ENCODE data around the gene TAGAP. TPM values are rescaled to one million over a fixed set of nuclear protein-coding genes. Genes with fewer than 3 reads are reported as not detected.

TAGAP gene
- total and polyA plus RNA-seq, 4 donors, result 0.56 to 2.0 (median 1.1) TPM

DNA sequence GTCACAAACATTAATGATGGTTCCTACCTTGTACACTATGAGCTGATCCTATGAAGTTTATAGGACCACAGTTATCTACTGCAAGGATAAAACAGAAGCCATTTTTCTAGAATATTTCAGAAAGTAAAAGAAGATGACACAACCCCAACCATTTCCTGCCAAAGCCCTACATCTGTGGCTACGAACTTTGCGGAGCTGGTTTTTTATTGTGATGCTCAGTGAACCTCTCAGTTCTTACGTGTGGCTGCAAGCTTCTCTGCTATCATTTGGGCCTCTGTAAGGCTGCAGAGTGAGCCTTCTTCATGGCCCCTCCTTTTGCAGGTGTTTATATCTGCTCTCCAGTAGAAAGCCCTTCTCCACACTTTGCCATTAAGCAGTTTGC is 17.8 kb upstream of the TAGAP start:
- peak overlapping the region; percentile 62 to 76 for H3K27ac ChIP-seq (ENCODE audit: low read depth in 1 of 2, low read length in 2 of 2)
- H3K4me1 ChIP-seq (ENCODE audit: control insufficient read depth in 4 of 4, insufficient read depth in 4 of 4, low read length in 3 of 4), result peaks cover 0 to 2% (median 0%) of the 10 kb centered on the region in 4 donors
- no peaks in the 10 kb centered on the region for H3K9me3 ChIP-seq (ENCODE audit: control insufficient read depth in 4 of 4, low read length in 3 of 4)
- no peak for DNase-seq (ENCODE audit: low spot score)
- TF ChIP-seq RXRA (IDR thresholded peaks at IDR 0.05) (no peak), TAF1 (conservative IDR thresholded peaks at IDR 0.05) (no peak), EGR1 (IDR thresholded peaks at IDR 0.05; ENCODE audit: low read depth in 2 of 2) (no peak), SP1 (IDR thresholded peaks at IDR 0.05) (no peak), YY1 (IDR thresholded peaks at IDR 0.05) (no peak), JUND (IDR thresholded peaks at IDR 0.05) (no peak), FOXA1 (IDR thresholded peaks at IDR 0.05) (no peak), GABPA (IDR thresholded peaks at IDR 0.05 in 1 of 2, conservative IDR thresholded peaks at IDR 0.05 in 1 of 2) (no peak), HNF4A (conservative IDR thresholded peaks at IDR 0.05) (no peak), FOXA2 (IDR thresholded peaks at IDR 0.05) (no peak), RAD21 (IDR thresholded peaks at IDR 0.05) (no peak), HNF4G (IDR thresholded peaks at IDR 0.05) (no peak)
- TF ChIP-seq, protein P1, sequence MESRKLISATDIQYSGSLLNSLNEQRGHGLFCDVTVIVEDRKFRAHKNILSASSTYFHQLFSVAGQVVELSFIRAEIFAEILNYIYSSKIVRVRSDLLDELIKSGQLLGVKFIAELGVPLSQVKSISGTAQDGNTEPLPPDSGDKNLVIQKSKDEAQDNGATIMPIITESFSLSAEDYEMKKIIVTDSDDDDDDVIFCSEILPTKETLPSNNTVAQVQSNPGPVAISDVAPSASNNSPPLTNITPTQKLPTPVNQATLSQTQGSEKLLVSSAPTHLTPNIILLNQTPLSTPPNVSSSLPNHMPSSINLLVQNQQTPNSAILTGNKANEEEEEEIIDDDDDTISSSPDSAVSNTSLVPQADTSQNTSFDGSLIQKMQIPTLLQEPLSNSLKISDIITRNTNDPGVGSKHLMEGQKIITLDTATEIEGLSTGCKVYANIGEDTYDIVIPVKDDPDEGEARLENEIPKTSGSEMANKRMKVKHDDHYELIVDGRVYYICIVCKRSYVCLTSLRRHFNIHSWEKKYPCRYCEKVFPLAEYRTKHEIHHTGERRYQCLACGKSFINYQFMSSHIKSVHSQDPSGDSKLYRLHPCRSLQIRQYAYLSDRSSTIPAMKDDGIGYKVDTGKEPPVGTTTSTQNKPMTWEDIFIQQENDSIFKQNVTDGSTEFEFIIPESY (IDR thresholded peaks at IDR 0.05), result no peak
- TF ChIP-seq, protein P2, sequence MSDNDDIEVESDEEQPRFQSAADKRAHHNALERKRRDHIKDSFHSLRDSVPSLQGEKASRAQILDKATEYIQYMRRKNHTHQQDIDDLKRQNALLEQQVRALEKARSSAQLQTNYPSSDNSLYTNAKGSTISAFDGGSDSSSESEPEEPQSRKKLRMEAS (IDR thresholded peaks at IDR 0.05), result no peak
- TF ChIP-seq, protein P3, sequence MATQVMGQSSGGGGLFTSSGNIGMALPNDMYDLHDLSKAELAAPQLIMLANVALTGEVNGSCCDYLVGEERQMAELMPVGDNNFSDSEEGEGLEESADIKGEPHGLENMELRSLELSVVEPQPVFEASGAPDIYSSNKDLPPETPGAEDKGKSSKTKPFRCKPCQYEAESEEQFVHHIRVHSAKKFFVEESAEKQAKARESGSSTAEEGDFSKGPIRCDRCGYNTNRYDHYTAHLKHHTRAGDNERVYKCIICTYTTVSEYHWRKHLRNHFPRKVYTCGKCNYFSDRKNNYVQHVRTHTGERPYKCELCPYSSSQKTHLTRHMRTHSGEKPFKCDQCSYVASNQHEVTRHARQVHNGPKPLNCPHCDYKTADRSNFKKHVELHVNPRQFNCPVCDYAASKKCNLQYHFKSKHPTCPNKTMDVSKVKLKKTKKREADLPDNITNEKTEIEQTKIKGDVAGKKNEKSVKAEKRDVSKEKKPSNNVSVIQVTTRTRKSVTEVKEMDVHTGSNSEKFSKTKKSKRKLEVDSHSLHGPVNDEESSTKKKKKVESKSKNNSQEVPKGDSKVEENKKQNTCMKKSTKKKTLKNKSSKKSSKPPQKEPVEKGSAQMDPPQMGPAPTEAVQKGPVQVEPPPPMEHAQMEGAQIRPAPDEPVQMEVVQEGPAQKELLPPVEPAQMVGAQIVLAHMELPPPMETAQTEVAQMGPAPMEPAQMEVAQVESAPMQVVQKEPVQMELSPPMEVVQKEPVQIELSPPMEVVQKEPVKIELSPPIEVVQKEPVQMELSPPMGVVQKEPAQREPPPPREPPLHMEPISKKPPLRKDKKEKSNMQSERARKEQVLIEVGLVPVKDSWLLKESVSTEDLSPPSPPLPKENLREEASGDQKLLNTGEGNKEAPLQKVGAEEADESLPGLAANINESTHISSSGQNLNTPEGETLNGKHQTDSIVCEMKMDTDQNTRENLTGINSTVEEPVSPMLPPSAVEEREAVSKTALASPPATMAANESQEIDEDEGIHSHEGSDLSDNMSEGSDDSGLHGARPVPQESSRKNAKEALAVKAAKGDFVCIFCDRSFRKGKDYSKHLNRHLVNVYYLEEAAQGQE (IDR thresholded peaks at IDR 0.05), result no peak
- no peaks in the 10 kb centered on the region for H3K36me3 ChIP-seq (ENCODE audit: control insufficient read depth in 4 of 4, insufficient read depth in 3 of 4, low read depth in 1 of 4, low read length in 3 of 4)
- no peak overlapping the region for H3K4me3 ChIP-seq (ENCODE audit: low read depth in 1 of 3, low read length in 3 of 3)
- peaks cover 0 to 5% (median 0%) of the 10 kb centered on the region in 4 donors for H3K27me3 ChIP-seq (ENCODE audit: control insufficient read depth in 4 of 4, insufficient read depth in 4 of 4, low read length in 3 of 4)
- H3K9ac ChIP-seq (ENCODE audit: low read depth in 1 of 2, low read length in 2 of 2), result no peak overlapping the region
- 80% methylated on average over 3 of the region's 3 CpGs for WGBS

DNA sequence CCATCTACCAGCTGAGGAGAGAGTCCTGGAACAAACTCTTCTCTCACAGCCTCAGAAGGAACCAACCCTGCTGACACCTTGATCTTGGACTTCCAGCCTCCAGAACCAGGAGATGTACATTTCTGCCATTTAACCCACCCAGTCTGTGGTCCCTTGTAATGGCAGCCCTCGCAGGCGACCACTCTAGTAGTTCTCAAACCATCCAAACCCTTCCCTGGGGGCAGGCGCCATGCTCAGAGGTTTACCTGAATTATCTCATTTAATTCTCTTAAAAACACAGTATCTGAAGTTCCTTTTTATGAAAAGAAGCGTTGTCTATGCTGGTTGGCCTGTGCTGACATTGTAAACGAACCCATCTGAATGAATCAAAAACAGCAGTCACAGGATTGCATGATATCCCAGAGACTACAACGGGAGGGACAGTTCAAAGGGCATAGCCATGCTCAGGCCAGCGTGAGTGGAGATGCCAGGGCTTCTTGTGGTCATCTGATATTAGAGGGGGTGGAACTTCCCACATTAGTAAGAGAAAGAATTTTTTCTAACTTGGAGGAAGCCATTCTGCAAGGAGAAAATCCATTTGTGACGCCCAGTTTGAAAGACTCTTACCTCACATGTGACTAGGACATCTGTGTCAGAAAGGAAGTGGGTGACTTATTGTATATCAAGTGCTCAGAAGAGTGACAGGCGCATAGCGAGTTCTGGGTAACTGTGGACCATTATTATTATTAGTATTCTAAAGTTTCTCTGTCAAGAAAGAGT is 17.2 kb upstream of the TAGAP start:
- no peak for DNase-seq (ENCODE audit: low spot score)
- 64% methylated on average over 10 of the region's 10 CpGs for WGBS
- H3K4me3 ChIP-seq (ENCODE audit: low read depth in 1 of 3, low read length in 3 of 3), result no peak overlapping the region
- H3K27me3 ChIP-seq (ENCODE audit: control insufficient read depth in 4 of 4, insufficient read depth in 4 of 4, low read length in 3 of 4), result peaks cover 0 to 8% (median 0%) of the 10 kb centered on the region in 4 donors
- H3K4me1 ChIP-seq (ENCODE audit: control insufficient read depth in 4 of 4, insufficient read depth in 4 of 4, low read length in 3 of 4), result peaks cover 0 to 2% (median 0%) of the 10 kb centered on the region in 4 donors
- no peaks in the 10 kb centered on the region for H3K9me3 ChIP-seq (ENCODE audit: control insufficient read depth in 4 of 4, low read length in 3 of 4)
- no peaks in the 10 kb centered on the region for H3K36me3 ChIP-seq (ENCODE audit: control insufficient read depth in 4 of 4, insufficient read depth in 3 of 4, low read depth in 1 of 4, low read length in 3 of 4)
- no peak overlapping the region for H3K9ac ChIP-seq (ENCODE audit: low read depth in 1 of 2, low read length in 2 of 2)
- peak overlapping the region; percentile 60 to 76 for H3K27ac ChIP-seq (ENCODE audit: low read depth in 1 of 2, low read length in 2 of 2)
- TF ChIP-seq TAF1 (conservative IDR thresholded peaks at IDR 0.05) (no peak), HNF4G (IDR thresholded peaks at IDR 0.05) (no peak), SP1 (IDR thresholded peaks at IDR 0.05) (no peak), HNF4A (conservative IDR thresholded peaks at IDR 0.05) (no peak), YY1 (IDR thresholded peaks at IDR 0.05) (no peak), RXRA (IDR thresholded peaks at IDR 0.05) (no peak), RAD21 (IDR thresholded peaks at IDR 0.05) (no peak), JUND (IDR thresholded peaks at IDR 0.05) (no peak), NR2F2 (IDR thresholded peaks at IDR 0.05) (no peak), FOXA1 (IDR thresholded peaks at IDR 0.05) (no peak), GABPA (IDR thresholded peaks at IDR 0.05 in 1 of 2, conservative IDR thresholded peaks at IDR 0.05 in 1 of 2) (no peak)
- TF ChIP-seq, protein P1 (IDR thresholded peaks at IDR 0.05), result no peak
- TF ChIP-seq, protein P3 (IDR thresholded peaks at IDR 0.05), result no peak
- TF ChIP-seq, protein P4, sequence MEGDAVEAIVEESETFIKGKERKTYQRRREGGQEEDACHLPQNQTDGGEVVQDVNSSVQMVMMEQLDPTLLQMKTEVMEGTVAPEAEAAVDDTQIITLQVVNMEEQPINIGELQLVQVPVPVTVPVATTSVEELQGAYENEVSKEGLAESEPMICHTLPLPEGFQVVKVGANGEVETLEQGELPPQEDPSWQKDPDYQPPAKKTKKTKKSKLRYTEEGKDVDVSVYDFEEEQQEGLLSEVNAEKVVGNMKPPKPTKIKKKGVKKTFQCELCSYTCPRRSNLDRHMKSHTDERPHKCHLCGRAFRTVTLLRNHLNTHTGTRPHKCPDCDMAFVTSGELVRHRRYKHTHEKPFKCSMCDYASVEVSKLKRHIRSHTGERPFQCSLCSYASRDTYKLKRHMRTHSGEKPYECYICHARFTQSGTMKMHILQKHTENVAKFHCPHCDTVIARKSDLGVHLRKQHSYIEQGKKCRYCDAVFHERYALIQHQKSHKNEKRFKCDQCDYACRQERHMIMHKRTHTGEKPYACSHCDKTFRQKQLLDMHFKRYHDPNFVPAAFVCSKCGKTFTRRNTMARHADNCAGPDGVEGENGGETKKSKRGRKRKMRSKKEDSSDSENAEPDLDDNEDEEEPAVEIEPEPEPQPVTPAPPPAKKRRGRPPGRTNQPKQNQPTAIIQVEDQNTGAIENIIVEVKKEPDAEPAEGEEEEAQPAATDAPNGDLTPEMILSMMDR (IDR thresholded peaks at IDR 0.05; ENCODE audit: low read depth, low read length, missing input control), result no peak
